ENCODE data around the gene ABHD12. TPM values are rescaled to one million over a fixed set of nuclear protein-coding genes. Genes with fewer than 3 reads are reported as not detected.

Gene ABHD12
- total and polyA plus RNA-seq, 10 of the 15 experiments (the other 5 are each of a cell fraction or from before 2014, with no cell fraction given) = 1.5 to 61.8 (median 26.7) TPM

DNA sequence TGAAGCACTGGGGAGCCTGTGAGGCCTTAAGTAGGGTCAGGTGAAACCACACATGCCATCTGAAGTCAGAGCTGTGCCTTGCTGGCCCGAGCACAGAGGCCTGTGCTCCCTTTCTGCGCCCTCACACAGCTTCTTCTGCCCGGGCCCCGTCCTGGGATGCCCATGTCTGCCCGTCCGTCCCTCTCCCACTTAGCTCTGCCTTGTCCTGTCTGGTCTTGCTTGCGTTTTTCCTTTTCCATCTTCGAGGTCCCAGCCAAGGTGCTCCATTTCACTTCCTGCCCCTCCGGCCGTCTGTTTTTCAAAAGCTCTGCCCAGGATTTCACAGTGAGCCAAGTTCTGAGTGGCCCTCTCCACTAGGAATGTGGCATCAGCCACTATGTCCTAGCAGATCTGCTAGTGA lies 97.1 kb downstream of the ABHD12 start:
- DNase-seq (ENCODE audit: low read depth, low spot score) (no peak), FAIRE-seq (no peak), ATAC-seq (no peak)
- ChIA-PET SMC1A (ENCODE audit: uncharacterized antibody, unreplicated experiment) (interaction anchor here (0.8 to 1.6 kb wide), 2 partner anchors 104 to 105 kb away, joined by 3 to 5 read pairs; no protein-coding TSS in a partner anchor), POLR2A (no interaction called here), RAD21 (ENCODE audit: unreplicated experiment) (interaction anchor here (1.3 to 4.9 kb wide), 2 partner anchors 105 to 114 kb away, joined by 3 to 59 read pairs; partner anchors contain the start of gene GINS1), CTCF (interaction anchor here (0.6 to 5.1 kb wide), 3 partner anchors 38 to 114 kb away, joined by 3 to 95 read pairs (median 3); partner anchors contain the start of gene GINS1)
- H3K4me2 ChIP-seq (ENCODE audit: control insufficient read depth, insufficient read depth) = no peak overlapping the region
- 80% methylated on average over 9 of the region's 10 CpGs for WGBS (ENCODE audit: insufficient coverage, insufficient replicate concordance, low lambda C conversion rate, missing lambda C conversion rate)
- intact Hi-C loops (cut with micrococcal nuclease; ENCODE audit: unreplicated experiment) = no loop called here
- H3K36me3 ChIP-seq (ENCODE audit: control insufficient read depth in 2 of 2, insufficient read depth in 2 of 2, low read length in 1 of 2) = peaks cover 8 to 20% of the 10 kb centered on the region in 2 experiments; a peak in 3 of 4 replicates
- peaks cover 45% of the 10 kb centered on the region for H3K4me1 ChIP-seq (ENCODE audit: control insufficient read depth, insufficient read depth, low read length)
- no TSS peak for BruUV-seq (replicated peaks)
- no peak overlapping the region for H3K9ac ChIP-seq (ENCODE audit: control insufficient read depth, insufficient read depth, low read length)
- H3K27me3 ChIP-seq (replicated peaks in 1 of 2; ENCODE audit: control insufficient read depth in 2 of 2, insufficient read depth in 2 of 2, low read length in 1 of 2) = no peaks in the 10 kb centered on the region
- no peaks in the 10 kb centered on the region for H3K9me3 ChIP-seq (replicated peaks; ENCODE audit: control insufficient read depth, insufficient read depth, low read length)
- H2AFZ ChIP-seq (ENCODE audit: control insufficient read depth, low read depth, low read length) = no peak overlapping the region
- TF ChIP-seq POLR2A (IDR thresholded peaks at IDR 0.05; ENCODE audit: low read depth, low read length) = peak; percentile 19; the same call in 1 of the 2 replicates
- TF ChIP-seq, protein P1, sequence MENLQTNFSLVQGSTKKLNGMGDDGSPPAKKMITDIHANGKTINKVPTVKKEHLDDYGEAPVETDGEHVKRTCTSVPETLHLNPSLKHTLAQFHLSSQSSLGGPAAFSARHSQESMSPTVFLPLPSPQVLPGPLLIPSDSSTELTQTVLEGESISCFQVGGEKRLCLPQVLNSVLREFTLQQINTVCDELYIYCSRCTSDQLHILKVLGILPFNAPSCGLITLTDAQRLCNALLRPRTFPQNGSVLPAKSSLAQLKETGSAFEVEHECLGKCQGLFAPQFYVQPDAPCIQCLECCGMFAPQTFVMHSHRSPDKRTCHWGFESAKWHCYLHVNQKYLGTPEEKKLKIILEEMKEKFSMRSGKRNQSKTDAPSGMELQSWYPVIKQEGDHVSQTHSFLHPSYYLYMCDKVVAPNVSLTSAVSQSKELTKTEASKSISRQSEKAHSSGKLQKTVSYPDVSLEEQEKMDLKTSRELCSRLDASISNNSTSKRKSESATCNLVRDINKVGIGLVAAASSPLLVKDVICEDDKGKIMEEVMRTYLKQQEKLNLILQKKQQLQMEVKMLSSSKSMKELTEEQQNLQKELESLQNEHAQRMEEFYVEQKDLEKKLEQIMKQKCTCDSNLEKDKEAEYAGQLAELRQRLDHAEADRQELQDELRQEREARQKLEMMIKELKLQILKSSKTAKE (IDR thresholded peaks at IDR 0.05; ENCODE audit: low read depth, poor library complexity, severe bottlenecking) = no peak
- H3K27ac ChIP-seq (ENCODE audit: control insufficient read depth, insufficient read depth) = no peak overlapping the region
- in situ Hi-C loops (cut with MboI) = loop anchor here (10.0 kb wide), 1 partner anchor 449 kb away; no protein-coding TSS in a partner anchor
- no peaks in the 10 kb centered on the region for H3K79me2 ChIP-seq (ENCODE audit: control insufficient read depth, insufficient read depth, low read length)
- no peak overlapping the region for H3K4me3 ChIP-seq
- H4K20me1 ChIP-seq (ENCODE audit: control insufficient read depth, insufficient read depth) = no peaks in the 10 kb centered on the region; the same call in 1 of the 2 replicates

DNA sequence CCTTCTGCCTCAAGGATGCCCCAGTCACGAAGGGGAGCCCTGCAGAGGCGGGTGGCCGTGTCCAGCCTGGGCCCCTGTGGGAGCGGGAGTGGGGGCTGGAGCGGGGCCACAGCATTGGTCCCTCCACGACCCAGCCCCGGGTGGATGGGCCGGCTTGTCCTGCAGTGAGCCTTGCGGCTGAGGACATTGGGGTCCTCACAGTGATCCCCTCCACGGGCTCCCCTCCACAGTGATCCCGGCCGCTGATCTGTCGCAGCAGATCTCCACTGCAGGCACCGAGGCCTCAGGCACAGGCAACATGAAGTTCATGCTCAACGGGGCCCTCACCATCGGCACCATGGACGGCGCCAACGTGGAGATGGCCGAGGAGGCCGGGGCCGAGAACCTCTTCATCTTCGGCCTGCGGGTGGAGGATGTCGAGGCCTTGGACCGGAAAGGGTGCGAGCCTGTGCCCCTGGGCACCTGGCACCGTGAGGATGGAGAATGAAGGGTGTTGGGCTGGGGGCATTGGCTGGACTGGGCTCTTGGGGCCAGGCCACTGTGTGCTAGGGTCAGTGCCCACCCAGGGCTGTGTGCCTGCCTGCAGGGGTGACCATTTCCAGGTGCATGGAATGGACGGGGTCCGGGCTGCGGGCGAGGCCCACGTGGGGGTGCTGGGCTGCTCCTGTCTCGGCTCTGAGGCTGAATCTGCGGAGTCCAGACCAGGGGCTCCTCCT lies 98.3 kb downstream of the ABHD12 start:
- Histone ChIP-seq H3K36me3 (ENCODE audit: control insufficient read depth in 2 of 2, insufficient read depth in 2 of 2, low read length in 1 of 2) (peaks cover 8 to 24% of the 10 kb centered on the region in 2 experiments; a peak in 3 of 4 replicates), H2AFZ (ENCODE audit: control insufficient read depth, low read depth, low read length) (no peak overlapping the region), H4K20me1 (ENCODE audit: control insufficient read depth, insufficient read depth) (no peaks in the 10 kb centered on the region; the same call in 1 of the 2 replicates), H3K4me3 (no peak overlapping the region), H3K4me2 (ENCODE audit: control insufficient read depth, insufficient read depth) (no peak overlapping the region), H3K9me3 (replicated peaks; ENCODE audit: control insufficient read depth, insufficient read depth, low read length) (no peaks in the 10 kb centered on the region), H3K9ac (ENCODE audit: control insufficient read depth, insufficient read depth, low read length) (no peak overlapping the region), H3K27me3 (replicated peaks in 1 of 2; ENCODE audit: control insufficient read depth in 2 of 2, insufficient read depth in 2 of 2, low read length in 1 of 2) (no peaks in the 10 kb centered on the region), H3K27ac (ENCODE audit: control insufficient read depth, insufficient read depth) (no peak overlapping the region), H3K4me1 (ENCODE audit: control insufficient read depth, insufficient read depth, low read length) (peaks cover 42% of the 10 kb centered on the region), H3K79me2 (ENCODE audit: control insufficient read depth, insufficient read depth, low read length) (no peaks in the 10 kb centered on the region)
- SMC1A ChIA-PET (ENCODE audit: uncharacterized antibody, unreplicated experiment) = interaction anchor here (1.6 kb wide), 1 partner anchor 107 kb away, joined by 5 read pairs; no protein-coding TSS in a partner anchor
- TF ChIP-seq KAT2A (conservative IDR thresholded peaks at IDR 0.05; ENCODE audit: control insufficient read depth, low read depth, low read length) = no peak
- peak; percentile 25; the same call in 1 of the 2 replicates for TF ChIP-seq POLR2A (IDR thresholded peaks at IDR 0.05; ENCODE audit: low read depth, low read length)
- TF ChIP-seq POLR2AphosphoS2 (IDR thresholded peaks at IDR 0.05; ENCODE audit: low read depth, low read length) = no peak
- no peak for TF ChIP-seq ZZZ3 (IDR thresholded peaks at IDR 0.05; ENCODE audit: control insufficient read depth, insufficient read length, low read depth)
- BruUV-seq (replicated peaks) = no TSS peak
- CTCF ChIA-PET = interaction anchor here (5.1 kb wide), 1 partner anchor 105 kb away, joined by 95 read pairs; no protein-coding TSS in a partner anchor
- ATAC-seq (no peak), DNase-seq (ENCODE audit: low read depth, low spot score) (no peak), FAIRE-seq (no peak)
- in situ Hi-C loops (cut with MboI) = loop anchor here (10.0 kb wide), 1 partner anchor 448 kb away; no protein-coding TSS in a partner anchor
- RAD21 ChIA-PET (ENCODE audit: unreplicated experiment) = no interaction called here
- intact Hi-C loops (cut with micrococcal nuclease; ENCODE audit: unreplicated experiment) = no loop called here
- 90% methylated on average over 33 of the region's 35 CpGs for WGBS (ENCODE audit: insufficient coverage, insufficient replicate concordance, low lambda C conversion rate, missing lambda C conversion rate)
- POLR2A ChIA-PET = no interaction called here
